Esophagus squamous epithelium (tissue), 4 donors: ENCODE data around the gene SIMC1.

Experiments used
- CTCF ChIP-seq, 6 experiments: fragments of 450-650 bp in 4 of 6; fragments of 200-600 bp in 2 of 6; sonication (generic) in 2 of 6; IDR thresholded peaks; one replicate each; pipeline ENCODE4 v1.5.1; 2016 to 2019; ENCODE audit warnings: antibody characterized with exemption in 6 of 6, mild to moderate bottlenecking in 4 of 6, moderate library complexity in 4 of 6
- POLR2A ChIP-seq, 4 donors: fragments of 450-650 bp; IDR thresholded peaks; one replicate each; pipeline ENCODE4 v1.6.1; 2017; ENCODE audit warnings: antibody characterized with exemption in 4 of 4, mild to moderate bottlenecking in 4 of 4, moderate library complexity in 3 of 4

- TF ChIP-seq CTCF (IDR thresholded peaks at IDR 0.05) (no peak), POLR2A (IDR thresholded peaks at IDR 0.05) (no peak)
Observed at GRCh38 chr5:176359658-176360057, 121.4 kb downstream of the SIMC1 start.
